IPS-18a (cell line): Measurements from ENCODE around the gene CCP110.

Source experiments
- H3K27ac ChIP-seq: one replicate; pipeline ENCODE4 v1.5.1; 2013; ENCODE audit warnings: low read length
- H3K27me3 ChIP-seq: one replicate; pipeline ENCODE4 v1.6.1; 2013; ENCODE audit warnings: mild to moderate bottlenecking, low read length; ENCODE audit not compliant: control insufficient read depth, insufficient read depth
- H3K36me3 ChIP-seq: one replicate; pipeline ENCODE4 v1.6.1; 2013; ENCODE audit warnings: low read depth, low read length; ENCODE audit not compliant: control insufficient read depth
- H3K4me1 ChIP-seq: one replicate; pipeline ENCODE4 v1.6.1; 2013; ENCODE audit warnings: low read depth, low read length; ENCODE audit not compliant: control insufficient read depth
- H3K4me3 ChIP-seq: one replicate; pipeline ENCODE4 v1.5.1; 2013; ENCODE audit warnings: low read length
- H3K9ac ChIP-seq: one replicate; pipeline ENCODE4 v1.6.1; 2013; ENCODE audit warnings: mild to moderate bottlenecking, low read length, moderate library complexity
- H3K9me3 ChIP-seq: one replicate; pipeline ENCODE4 v1.6.1; 2013; ENCODE audit warnings: low read depth, low read length; ENCODE audit not compliant: control insufficient read depth

CCP110 gene

GRCh38 chr16:19488213-19488640 is 35.5 kb upstream of the CCP110 start:
- Histone ChIP-seq H3K4me1 (peaks cover 12% of the 10 kb centered on the region), H3K36me3 (no peaks in the 10 kb centered on the region), H3K27ac (no peak overlapping the region), H3K9me3 (no peaks in the 10 kb centered on the region), H3K4me3 (no peak overlapping the region), H3K9ac (no peak overlapping the region), H3K27me3 (no peaks in the 10 kb centered on the region)

- Histone ChIP-seq H3K9ac (no peak overlapping the region), H3K27me3 (no peaks in the 10 kb centered on the region), H3K9me3 (no peaks in the 10 kb centered on the region), H3K27ac (no peak overlapping the region), H3K4me1 (peaks cover 12% of the 10 kb centered on the region), H3K36me3 (no peaks in the 10 kb centered on the region), H3K4me3 (no peak overlapping the region)
Measured at GRCh38 chr16:19490619-19491018, 33.1 kb upstream of the CCP110 start.

DNA sequence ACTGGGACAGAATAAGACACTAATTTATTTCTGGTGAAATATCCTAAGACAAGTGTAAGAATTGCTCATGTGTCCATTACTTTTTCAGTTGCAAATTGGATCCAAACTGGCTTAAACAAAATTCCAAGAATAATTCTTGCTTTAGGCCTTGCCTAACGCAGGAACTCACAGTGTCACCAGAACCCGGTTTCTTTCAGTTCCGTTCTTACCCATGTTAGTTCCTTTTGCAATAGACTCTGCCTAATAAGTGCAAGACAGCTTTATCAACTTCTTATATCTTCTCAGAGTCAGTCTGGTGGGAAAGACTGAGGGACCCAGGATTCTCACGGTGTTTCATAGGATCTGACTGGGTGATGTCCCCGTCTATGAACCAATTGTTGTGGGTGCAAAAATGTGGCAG is 26.6 kb upstream of the CCP110 start:
- no peak overlapping the region for H3K27ac ChIP-seq
- H3K27me3 ChIP-seq: no peaks in the 10 kb centered on the region
- no peak overlapping the region for H3K4me3 ChIP-seq
- no peak overlapping the region for H3K9ac ChIP-seq
- H3K9me3 ChIP-seq: no peaks in the 10 kb centered on the region
- H3K4me1 ChIP-seq: no peaks in the 10 kb centered on the region
- peaks cover 20% of the 10 kb centered on the region for H3K36me3 ChIP-seq

GRCh38 chr16:19499006-19499405 is 24.7 kb upstream of the CCP110 start:
- H3K27ac ChIP-seq: no peak overlapping the region
- peaks cover 38% of the 10 kb centered on the region for H3K36me3 ChIP-seq
- H3K4me1 ChIP-seq: no peaks in the 10 kb centered on the region
- no peak overlapping the region for H3K9ac ChIP-seq
- H3K4me3 ChIP-seq: no peak overlapping the region
- H3K27me3 ChIP-seq: no peaks in the 10 kb centered on the region
- H3K9me3 ChIP-seq: no peaks in the 10 kb centered on the region

DNA sequence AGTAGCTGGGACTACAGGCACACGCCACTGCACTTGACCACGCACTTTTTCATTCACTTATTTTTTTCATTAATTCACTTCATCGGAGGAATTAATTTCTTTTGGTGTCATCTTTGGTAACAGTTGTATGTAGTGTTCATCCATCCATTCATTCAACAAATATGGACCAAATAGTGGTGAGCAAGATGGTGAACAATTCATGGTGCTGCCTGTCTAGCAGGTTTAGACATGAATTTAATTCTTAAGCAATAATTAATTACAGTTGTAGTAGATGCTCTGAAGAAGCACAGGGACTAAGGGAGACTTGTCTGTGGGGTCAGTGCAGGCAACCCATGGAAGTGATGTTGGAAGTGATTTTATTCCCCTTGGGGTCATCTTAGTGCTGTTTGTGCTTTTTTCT is 24.3 kb upstream of the CCP110 start:
- Histone ChIP-seq H3K9ac (no peak overlapping the region), H3K9me3 (no peaks in the 10 kb centered on the region), H3K27me3 (no peaks in the 10 kb centered on the region), H3K4me1 (no peaks in the 10 kb centered on the region), H3K27ac (no peak overlapping the region), H3K36me3 (peaks cover 42% of the 10 kb centered on the region), H3K4me3 (no peak overlapping the region)

GRCh38 chr16:19502395-19503131 is 21.2 kb upstream of the CCP110 start:
- Histone ChIP-seq H3K9ac (no peak overlapping the region), H3K36me3 (peaks cover 62% of the 10 kb centered on the region), H3K27ac (no peak overlapping the region), H3K27me3 (no peaks in the 10 kb centered on the region), H3K9me3 (no peaks in the 10 kb centered on the region), H3K4me3 (no peak overlapping the region), H3K4me1 (no peaks in the 10 kb centered on the region)

- H3K9ac ChIP-seq: no peak overlapping the region
- H3K27ac ChIP-seq: no peak overlapping the region
- H3K4me3 ChIP-seq: no peak overlapping the region
- H3K27me3 ChIP-seq: no peaks in the 10 kb centered on the region
- peaks cover 69% of the 10 kb centered on the region for H3K36me3 ChIP-seq
- H3K9me3 ChIP-seq: no peaks in the 10 kb centered on the region
- H3K4me1 ChIP-seq: no peaks in the 10 kb centered on the region
Measured at GRCh38 chr16:19503461-19504075, 20.2 kb upstream of the CCP110 start.

GRCh38 chr16:19505600-19506303 is 18.0 kb upstream of the CCP110 start:
- Histone ChIP-seq H3K36me3 (peaks cover 79% of the 10 kb centered on the region), H3K4me3 (no peak overlapping the region), H3K27me3 (no peaks in the 10 kb centered on the region)

DNA sequence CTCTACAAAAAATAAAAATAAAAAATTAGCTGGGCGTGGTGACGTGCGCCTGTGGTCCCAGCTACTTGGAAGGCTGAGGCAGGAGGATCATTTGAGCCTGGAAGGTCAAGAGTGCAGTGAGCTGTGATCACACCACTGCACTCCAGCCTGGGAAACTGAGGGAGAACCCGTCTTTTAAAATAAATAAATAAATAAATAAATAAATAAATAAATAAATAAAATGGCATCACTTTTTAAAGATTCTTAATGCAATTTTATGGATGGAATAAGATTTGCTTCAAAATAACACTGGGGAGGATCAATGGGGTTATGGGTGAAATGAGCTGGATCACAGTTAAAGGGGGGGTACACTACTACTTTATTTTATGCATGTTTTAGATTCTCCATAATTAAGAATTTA is 16.8 kb upstream of the CCP110 start:
- Histone ChIP-seq H3K27me3 (no peaks in the 10 kb centered on the region), H3K4me1 (no peaks in the 10 kb centered on the region), H3K27ac (no peak overlapping the region), H3K9me3 (no peaks in the 10 kb centered on the region), H3K9ac (no peak overlapping the region), H3K36me3 (peaks cover 75% of the 10 kb centered on the region), H3K4me3 (no peak overlapping the region)

More at GRCh38 chr16:19505600-19506303, 18.0 kb upstream of the CCP110 start:
- Histone ChIP-seq H3K27ac (no peak overlapping the region), H3K9ac (no peak overlapping the region), H3K9me3 (no peaks in the 10 kb centered on the region), H3K4me1 (no peaks in the 10 kb centered on the region)

DNA sequence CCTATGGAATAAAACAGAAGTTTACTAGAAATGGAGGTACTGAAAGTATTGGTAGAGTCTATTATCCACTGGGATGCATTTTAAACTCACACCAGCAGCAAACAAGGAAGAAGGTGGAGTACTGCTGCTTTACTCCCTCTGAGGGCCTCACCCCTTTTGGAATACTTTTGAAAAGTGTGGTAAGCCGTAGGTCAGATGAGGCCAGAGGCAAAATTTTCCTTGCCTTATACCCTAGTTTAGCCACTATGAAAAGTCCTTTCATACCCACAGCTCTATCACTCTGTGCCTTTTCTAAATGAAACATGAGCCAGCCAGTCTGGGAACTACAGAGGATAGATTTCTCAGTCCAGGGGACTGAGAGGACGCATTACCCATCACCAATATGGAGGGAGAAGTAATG is 15.9 kb upstream of the CCP110 start:
- no peak overlapping the region for H3K4me3 ChIP-seq
- peaks cover 69% of the 10 kb centered on the region for H3K36me3 ChIP-seq
- no peak overlapping the region for H3K27ac ChIP-seq
- no peak overlapping the region for H3K9ac ChIP-seq
- no peaks in the 10 kb centered on the region for H3K9me3 ChIP-seq
- no peaks in the 10 kb centered on the region for H3K27me3 ChIP-seq
- H3K4me1 ChIP-seq: no peaks in the 10 kb centered on the region

DNA sequence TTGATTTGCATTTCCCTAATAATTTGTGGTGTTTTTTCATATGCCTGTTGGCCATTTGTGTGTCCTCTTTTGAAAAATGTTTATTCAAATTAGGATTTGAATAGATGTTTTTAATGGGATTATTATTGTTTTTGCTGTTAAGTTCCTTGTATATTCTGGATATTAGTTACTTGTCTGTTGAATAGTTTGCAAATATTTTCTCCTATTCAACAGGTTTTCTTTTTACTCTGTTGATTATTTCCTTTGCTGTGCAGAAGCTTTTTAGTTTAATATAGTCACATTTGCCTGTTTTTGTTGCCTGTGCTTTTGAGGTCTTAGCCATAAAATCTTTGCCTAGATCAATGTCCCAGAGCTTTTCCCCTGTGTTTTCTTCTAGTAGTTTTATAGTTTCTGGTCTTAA is 11.4 kb upstream of the CCP110 start:
- Histone ChIP-seq H3K36me3 (peaks cover 58% of the 10 kb centered on the region), H3K4me1 (no peaks in the 10 kb centered on the region), H3K27ac (no peak overlapping the region), H3K9ac (no peak overlapping the region), H3K27me3 (no peaks in the 10 kb centered on the region), H3K4me3 (no peak overlapping the region), H3K9me3 (no peaks in the 10 kb centered on the region)
